CD14-positive monocyte (primary cell): ENCODE data around the gene CCNG2. TPM values are rescaled to one million over a fixed set of nuclear protein-coding genes. Genes with fewer than 3 reads are reported as not detected.

ENCODE experiments used
- DNase-seq, 3 donors: peaks; one replicate each; pipeline ENCODE4 v3.0.0-alpha.2; 2011 to 2022
- H2AFZ ChIP-seq: 2 replicates; pipeline ENCODE4 v1.6.0; 2012; ENCODE audit warnings: mild to moderate bottlenecking, low read depth, low read length, inconsistent platforms; ENCODE audit not compliant: insufficient read depth, poor library complexity, severe bottlenecking
- H3K27ac ChIP-seq, 2 donors: 1 replicate in 1 of 2; 2 replicates in 1 of 2; pipeline ENCODE4 v1.5.1; 2012 to 2013; ENCODE audit warnings: low read length in 2 of 2, control low read depth in 1 of 2, inconsistent platforms in 1 of 2, low read depth in 1 of 2, mild to moderate bottlenecking in 1 of 2
- H3K27me3 ChIP-seq, 2 donors: one replicate each; pipeline versions ENCODE4 v1.6.0 to v1.6.1; 2011 to 2013; ENCODE audit warnings: low read length in 2 of 2; ENCODE audit not compliant: control insufficient read depth in 2 of 2, insufficient read depth in 2 of 2
- H3K36me3 ChIP-seq, 2 donors: replicated peaks in 1 of 2; 1 replicate in 1 of 2; 2 replicates in 1 of 2; pipeline versions ENCODE4 v1.5.1 to v1.6.1; 2012 to 2013; ENCODE audit warnings: low read length in 2 of 2, control low read depth in 1 of 2, inconsistent platforms in 1 of 2, mild to moderate bottlenecking in 1 of 2; ENCODE audit not compliant: insufficient read depth in 2 of 2, control insufficient read depth in 1 of 2
- H3K4me1 ChIP-seq, 2 donors: 1 replicate in 1 of 2; 2 replicates in 1 of 2; pipeline versions ENCODE4 v1.5.1 to v1.6.1; 2012 to 2013; ENCODE audit warnings: low read length in 2 of 2, control low read depth in 1 of 2, inconsistent platforms in 1 of 2, mild to moderate bottlenecking in 1 of 2, moderate library complexity in 1 of 2; ENCODE audit not compliant: insufficient read depth in 2 of 2, control insufficient read depth in 1 of 2
- H3K4me2 ChIP-seq: replicated peaks from 2 replicates; pipeline ENCODE3; 2012; ENCODE audit warnings: low read length, moderate library complexity, mild to moderate bottlenecking; ENCODE audit not compliant: poor library complexity, severe bottlenecking; ENCODE audit errors: extremely low read depth
- H3K4me3 ChIP-seq, 3 experiments: fragments of 200-600 bp in 1 of 3; sonication (generic) in 1 of 3; replicated peaks in 1 of 3; 1 replicate in 2 of 3; 2 replicates in 1 of 3; pipeline ENCODE4 v1.5.1; 2011 to 2013; ENCODE audit warnings: low read length in 3 of 3, mild to moderate bottlenecking in 3 of 3, control low read depth in 2 of 3, low read depth in 2 of 3, inconsistent platforms in 1 of 3, moderate library complexity in 1 of 3
- H3K79me2 ChIP-seq: 2 replicates; pipeline ENCODE4 v1.6.0; 2012; ENCODE audit warnings: mild to moderate bottlenecking, control low read depth, inconsistent platforms, low read length, moderate library complexity; ENCODE audit not compliant: insufficient read depth
- H3K9ac ChIP-seq: 2 replicates; pipeline ENCODE4 v1.6.0; 2017; ENCODE audit warnings: low read length, mild to moderate bottlenecking; ENCODE audit not compliant: insufficient read depth, poor library complexity, severe bottlenecking
- H3K9me3 ChIP-seq, 2 donors: replicated peaks in 1 of 2; 1 replicate in 1 of 2; 2 replicates in 1 of 2; pipeline versions ENCODE4 v1.5.1 to v1.6.1; 2012 to 2013; ENCODE audit warnings: low read length in 2 of 2, control low read depth in 1 of 2; ENCODE audit not compliant: control insufficient read depth in 1 of 2, insufficient read depth in 1 of 2
- H4K20me1 ChIP-seq: 2 replicates; pipeline ENCODE4 v1.6.0; 2012; ENCODE audit warnings: mild to moderate bottlenecking, low read length, control low read depth, moderate library complexity; ENCODE audit not compliant: insufficient read depth
- H3K27ac Mint-ChIP-seq, 7 donors: one replicate each; pipeline ENCODE4 v1.8.0; 2020; ENCODE audit warnings: mild to moderate bottlenecking in 7 of 7, mixed read lengths in 7 of 7, moderate library complexity in 6 of 7, inconsistent platforms in 2 of 7
- H3K27me3 Mint-ChIP-seq, 3 donors: one replicate each; pipeline ENCODE4 v1.8.0; 2021 to 2022; ENCODE audit warnings: low read depth in 3 of 3, mild to moderate bottlenecking in 3 of 3, mixed read lengths in 3 of 3, moderate library complexity in 3 of 3, inconsistent platforms in 1 of 3
- H3K36me3 Mint-ChIP-seq, 2 donors: one replicate each; pipeline ENCODE4 v1.8.0; 2020; ENCODE audit warnings: mixed read lengths in 2 of 2, inconsistent platforms in 1 of 2, mild to moderate bottlenecking in 1 of 2
- H3K4me1 Mint-ChIP-seq: one replicate; pipeline ENCODE4 v1.8.0; 2020; ENCODE audit warnings: mild to moderate bottlenecking, mixed read lengths
- H3K4me3 Mint-ChIP-seq, 2 donors: one replicate each; pipeline ENCODE4 v1.8.0; 2020; ENCODE audit warnings: mild to moderate bottlenecking in 2 of 2, mixed read lengths in 2 of 2, moderate library complexity in 1 of 2
- H3K9me3 Mint-ChIP-seq, 7 donors: one replicate each; pipeline ENCODE4 v1.8.0; 2020 to 2022; ENCODE audit warnings: mixed read lengths in 7 of 7, mild to moderate bottlenecking in 6 of 7, moderate library complexity in 6 of 7, inconsistent platforms in 2 of 7
- WGBS: methylation state at CpG from one replicate; pipeline ENCODE4 v1.1.5; 2013; ENCODE audit warnings: missing lambda C conversion rate; ENCODE audit not compliant: insufficient coverage; 5-methylcytosine and 5-hydroxymethylcytosine counted together
- intact Hi-C, 2 donors: fragments of 100-400 bp; cut with micrococcal nuclease; formaldehyde crosslinking; loops; one replicate each; pipeline versions ENCODE4 v1.15.0 to v1.15.1; 2023
- polyA plus RNA-seq, 3 donors: library from polyadenylated mRNA; depleted of rRNA in 1 of 3; unstranded in 2 of 3; stranded (reverse) in 1 of 3; fragments of 300-500 nt in 2 of 3; fragments of >200 nt in 1 of 3; fragmentation: Illumina TruSeq in 2 of 3; gene quantifications; 1 replicate in 2 of 3; 2 replicates in 1 of 3; pipeline ENCODE4 v1.2.3, GENCODE V29; 2012 to 2021
- TF ChIP-seq, protein P1 (sequence below): fragments of 200-600 bp; IDR thresholded peaks from one replicate; pipeline ENCODE4 v1.8.0; 2022; ENCODE audit warnings: antibody characterized with exemption, mild to moderate bottlenecking

CCNG2 gene
- polyA plus RNA-seq, 3 donors, result 17.6 to 26.4 (median 23.3) TPM

DNA sequence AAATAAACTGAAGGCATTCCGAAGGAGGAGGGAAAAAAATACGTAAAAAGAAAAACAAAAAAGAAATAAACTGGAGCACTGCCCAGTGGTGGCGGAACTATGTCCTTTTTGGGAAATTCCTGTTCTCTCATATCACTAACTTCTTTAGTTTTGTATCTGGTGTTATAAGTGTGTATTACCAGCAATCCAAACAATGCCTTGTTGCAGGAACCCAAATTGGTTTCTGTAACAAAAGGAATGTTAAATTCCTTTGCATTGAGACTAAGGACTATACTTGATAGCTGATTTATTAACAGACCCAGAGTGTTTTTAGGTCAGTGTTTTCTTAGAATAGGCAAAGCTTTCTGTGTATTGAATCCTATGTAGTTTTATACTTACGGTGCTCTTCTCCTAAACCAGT lies 6.6 kb downstream of the CCNG2 start:
- H3K36me3 Mint-ChIP-seq, result peaks cover 71 to 82% of the 10 kb centered on the region in 2 donors
- Histone ChIP-seq H3K4me2 (no peak overlapping the region), H3K36me3 (peaks cover 88 to 100% of the 10 kb centered on the region in 2 donors), H2AFZ (no peak overlapping the region), H3K4me1 (peaks cover 5 to 12% of the 10 kb centered on the region in 2 donors), H3K9me3 (no peaks in the 10 kb centered on the region), H3K27ac (no peak overlapping the region), H3K27me3 (no peaks in the 10 kb centered on the region), H4K20me1 (peaks cover 81% of the 10 kb centered on the region), H3K79me2 (peaks cover 37% of the 10 kb centered on the region), H3K4me3 (no peak overlapping the region), H3K9ac (no peak overlapping the region)
- no peaks in the 10 kb centered on the region for H3K27me3 Mint-ChIP-seq
- intact Hi-C loops, result no loop called here
- no peak overlapping the region for H3K27ac Mint-ChIP-seq
- TF ChIP-seq, protein P1, sequence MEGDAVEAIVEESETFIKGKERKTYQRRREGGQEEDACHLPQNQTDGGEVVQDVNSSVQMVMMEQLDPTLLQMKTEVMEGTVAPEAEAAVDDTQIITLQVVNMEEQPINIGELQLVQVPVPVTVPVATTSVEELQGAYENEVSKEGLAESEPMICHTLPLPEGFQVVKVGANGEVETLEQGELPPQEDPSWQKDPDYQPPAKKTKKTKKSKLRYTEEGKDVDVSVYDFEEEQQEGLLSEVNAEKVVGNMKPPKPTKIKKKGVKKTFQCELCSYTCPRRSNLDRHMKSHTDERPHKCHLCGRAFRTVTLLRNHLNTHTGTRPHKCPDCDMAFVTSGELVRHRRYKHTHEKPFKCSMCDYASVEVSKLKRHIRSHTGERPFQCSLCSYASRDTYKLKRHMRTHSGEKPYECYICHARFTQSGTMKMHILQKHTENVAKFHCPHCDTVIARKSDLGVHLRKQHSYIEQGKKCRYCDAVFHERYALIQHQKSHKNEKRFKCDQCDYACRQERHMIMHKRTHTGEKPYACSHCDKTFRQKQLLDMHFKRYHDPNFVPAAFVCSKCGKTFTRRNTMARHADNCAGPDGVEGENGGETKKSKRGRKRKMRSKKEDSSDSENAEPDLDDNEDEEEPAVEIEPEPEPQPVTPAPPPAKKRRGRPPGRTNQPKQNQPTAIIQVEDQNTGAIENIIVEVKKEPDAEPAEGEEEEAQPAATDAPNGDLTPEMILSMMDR, result no peak
- WGBS, result no CpG with 5 or more reads among the region's 4 CpGs
- no peak overlapping the region for H3K4me3 Mint-ChIP-seq
- no peak for DNase-seq
- no peaks in the 10 kb centered on the region for H3K9me3 Mint-ChIP-seq
- peaks cover 10% of the 10 kb centered on the region for H3K4me1 Mint-ChIP-seq

DNA sequence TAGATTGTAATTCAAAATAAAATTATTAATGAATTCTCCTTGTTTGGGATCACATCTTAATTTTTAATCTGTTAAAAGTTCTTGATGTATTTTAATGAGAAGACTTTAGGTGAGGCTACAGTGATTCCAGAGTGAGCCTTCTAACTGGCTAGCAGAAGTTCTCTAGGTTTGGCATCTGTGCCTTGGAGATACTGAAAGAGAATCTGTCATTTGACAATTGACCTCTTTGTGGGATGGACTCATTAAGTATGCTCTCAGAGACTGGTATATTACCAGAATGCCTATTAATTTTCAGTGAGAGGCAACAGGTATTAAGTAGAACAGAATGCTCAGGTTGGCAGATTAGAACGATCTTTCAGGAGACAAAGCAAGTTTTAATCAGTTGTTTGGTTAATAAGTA lies 10.2 kb downstream of the CCNG2 start:
- Mint-ChIP-seq H3K36me3 (peaks cover 75 to 84% of the 10 kb centered on the region in 2 donors), H3K27ac (no peak overlapping the region), H3K27me3 (no peaks in the 10 kb centered on the region), H3K4me3 (no peak overlapping the region), H3K9me3 (no peaks in the 10 kb centered on the region), H3K4me1 (peaks cover 3% of the 10 kb centered on the region)
- H3K4me3 ChIP-seq, result no peak overlapping the region
- no CpG with 5 or more reads among the region's 1 CpG for WGBS
- H3K36me3 ChIP-seq, result peaks cover 80 to 89% of the 10 kb centered on the region in 2 donors
- H4K20me1 ChIP-seq, result peaks cover 60% of the 10 kb centered on the region
- peaks cover 7% of the 10 kb centered on the region for H3K79me2 ChIP-seq
- no peak overlapping the region for H3K27ac ChIP-seq
- TF ChIP-seq, protein P1, result no peak
- DNase-seq, result no peak
- no peaks in the 10 kb centered on the region for H3K9me3 ChIP-seq
- H3K27me3 ChIP-seq, result no peaks in the 10 kb centered on the region
- H3K4me2 ChIP-seq, result no peak overlapping the region
- intact Hi-C loops, result no loop called here
- H3K9ac ChIP-seq, result no peak overlapping the region
- no peak overlapping the region for H2AFZ ChIP-seq
- no peaks in the 10 kb centered on the region for H3K4me1 ChIP-seq
